Coronary artery (tissue), 2 donors: ENCODE data around the gene SEPTIN5.
"Not testable (repeated sequence)": the region's sequence is repeated elsewhere in the genome, so short reads cannot be mapped to it uniquely, and the experiment has no call there.

Source experiments
- DNase-seq: peaks from one replicate; pipeline ENCODE4 v3.0.0-alpha.2; 2017; ENCODE audit warnings: low spot score
- H3K27ac ChIP-seq, 2 donors: fragments of 200-600 bp; sonication (generic); one replicate each; pipeline ENCODE4 v1.5.1; 2016 to 2019
- H3K4me3 ChIP-seq: fragments of 200-600 bp; sonication (generic); 2 replicates; pipeline ENCODE4 v1.5.1; 2016; ENCODE audit warnings: mild to moderate bottlenecking, moderate library complexity
- TF ChIP-seq, protein P1 (sequence below): fragments of 200-600 bp; sonication (generic); IDR thresholded peaks from one replicate; pipeline ENCODE4 v1.5.1; 2019; ENCODE audit warnings: antibody characterized with exemption

SEPTIN5 gene

DNA sequence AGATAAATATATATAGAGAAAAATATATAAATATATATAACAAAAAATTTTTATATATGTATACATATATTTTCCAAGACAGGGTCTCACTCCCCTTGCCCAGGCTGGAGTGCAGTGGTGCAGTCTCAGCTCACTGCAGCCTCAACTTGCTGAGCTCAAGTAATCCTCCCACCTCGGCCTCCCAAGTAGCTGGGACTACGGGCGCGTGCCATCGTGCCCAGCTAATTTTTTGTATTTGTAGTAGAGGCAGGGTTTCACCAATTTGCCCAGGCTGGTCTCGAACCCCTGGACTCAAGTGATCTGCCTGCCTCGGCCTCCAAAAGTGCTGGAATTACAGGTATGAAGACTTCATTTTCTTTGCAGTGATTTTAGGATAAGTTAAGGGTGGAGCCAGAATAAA is 38.9 kb upstream of the SEPTIN5 start:
- Histone ChIP-seq H3K4me3 (no peak overlapping the region), H3K27ac (no peak overlapping the region)
- no peak for DNase-seq
- TF ChIP-seq, protein P1, sequence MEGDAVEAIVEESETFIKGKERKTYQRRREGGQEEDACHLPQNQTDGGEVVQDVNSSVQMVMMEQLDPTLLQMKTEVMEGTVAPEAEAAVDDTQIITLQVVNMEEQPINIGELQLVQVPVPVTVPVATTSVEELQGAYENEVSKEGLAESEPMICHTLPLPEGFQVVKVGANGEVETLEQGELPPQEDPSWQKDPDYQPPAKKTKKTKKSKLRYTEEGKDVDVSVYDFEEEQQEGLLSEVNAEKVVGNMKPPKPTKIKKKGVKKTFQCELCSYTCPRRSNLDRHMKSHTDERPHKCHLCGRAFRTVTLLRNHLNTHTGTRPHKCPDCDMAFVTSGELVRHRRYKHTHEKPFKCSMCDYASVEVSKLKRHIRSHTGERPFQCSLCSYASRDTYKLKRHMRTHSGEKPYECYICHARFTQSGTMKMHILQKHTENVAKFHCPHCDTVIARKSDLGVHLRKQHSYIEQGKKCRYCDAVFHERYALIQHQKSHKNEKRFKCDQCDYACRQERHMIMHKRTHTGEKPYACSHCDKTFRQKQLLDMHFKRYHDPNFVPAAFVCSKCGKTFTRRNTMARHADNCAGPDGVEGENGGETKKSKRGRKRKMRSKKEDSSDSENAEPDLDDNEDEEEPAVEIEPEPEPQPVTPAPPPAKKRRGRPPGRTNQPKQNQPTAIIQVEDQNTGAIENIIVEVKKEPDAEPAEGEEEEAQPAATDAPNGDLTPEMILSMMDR, result no peak

DNA sequence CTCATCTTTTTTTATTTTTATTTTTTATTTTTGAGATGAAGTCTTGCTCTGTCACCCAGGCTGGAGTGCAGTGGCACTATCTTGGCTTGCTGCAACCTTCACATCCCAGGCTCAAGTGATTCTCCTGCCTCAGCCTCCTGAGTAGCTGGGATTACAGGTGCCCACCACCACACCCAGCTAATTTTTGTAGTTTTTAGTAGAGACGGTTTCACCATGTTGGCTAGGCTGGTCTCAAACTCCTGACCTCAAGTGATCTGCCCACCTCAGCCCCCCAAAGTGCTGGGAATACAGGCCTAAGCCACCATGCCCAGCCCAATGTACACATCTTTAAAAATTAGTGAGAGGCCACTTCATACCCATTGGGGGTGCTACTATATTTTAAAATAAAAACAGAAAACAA is 37.9 kb upstream of the SEPTIN5 start:
- H3K4me3 ChIP-seq, H3K27ac ChIP-seq, DNase-seq: not testable (repeated sequence)

DNA sequence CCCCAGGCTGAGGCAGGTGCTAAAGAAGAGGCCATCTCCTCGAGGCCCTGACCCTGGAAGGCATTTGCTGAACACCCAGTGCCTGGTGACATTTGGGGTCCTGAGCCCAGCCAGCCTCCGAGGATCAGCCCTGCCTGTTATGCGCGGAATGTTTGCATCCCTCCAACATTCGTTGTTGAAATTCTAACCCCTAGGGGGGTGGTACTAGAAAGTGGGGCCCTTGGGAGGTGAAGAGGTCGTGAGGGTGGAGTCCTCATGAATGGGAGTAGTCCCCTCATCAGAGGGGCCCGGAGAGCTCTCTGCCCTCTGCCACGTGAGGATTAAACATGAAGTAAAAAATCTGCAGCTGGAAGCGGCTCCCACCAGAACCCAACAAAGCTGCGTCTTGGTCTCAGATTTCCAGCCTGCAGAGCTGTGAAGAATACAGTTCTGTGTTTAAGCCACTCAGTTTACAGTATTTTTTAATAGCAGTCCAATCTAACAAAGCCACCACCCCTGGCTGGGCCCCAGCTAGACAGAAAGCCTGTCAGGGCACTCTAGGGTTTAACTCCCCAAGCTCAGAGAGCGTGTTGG is 35.3 kb upstream of the SEPTIN5 start:
- DNase-seq, result no peak
- TF ChIP-seq, protein P1, result no peak
- H3K4me3 ChIP-seq, result no peak overlapping the region
- H3K27ac ChIP-seq, result no peak overlapping the region

DNA sequence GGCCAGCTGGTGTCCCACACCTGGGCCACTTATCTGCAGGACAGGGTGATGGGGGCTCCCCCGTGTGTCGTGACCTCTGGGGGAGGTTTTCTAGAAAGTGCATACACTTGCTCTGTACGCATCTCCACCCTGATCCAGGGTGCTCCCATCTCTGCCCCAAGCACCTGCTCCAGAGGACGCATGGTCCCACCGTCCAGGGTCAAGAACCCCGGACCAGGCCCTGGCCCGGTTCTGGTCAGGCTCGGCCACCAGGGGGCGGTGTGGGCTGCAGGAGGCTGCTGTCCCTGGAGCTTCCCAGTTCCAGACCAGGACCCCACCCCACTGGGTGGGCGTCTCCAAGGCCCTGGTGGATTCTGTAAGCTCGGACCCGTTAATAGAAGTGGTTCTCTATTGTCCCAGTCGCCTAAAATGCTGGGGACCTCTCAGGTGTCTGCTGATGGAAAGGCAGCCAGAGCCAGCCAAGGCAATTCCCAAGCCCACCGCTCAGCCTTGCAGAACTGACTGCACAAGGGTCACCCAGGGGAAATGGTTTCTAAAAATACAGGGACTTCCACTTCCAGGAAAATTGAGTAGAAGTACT is 34.7 kb upstream of the SEPTIN5 start:
- no peak overlapping the region for H3K27ac ChIP-seq

DNA sequence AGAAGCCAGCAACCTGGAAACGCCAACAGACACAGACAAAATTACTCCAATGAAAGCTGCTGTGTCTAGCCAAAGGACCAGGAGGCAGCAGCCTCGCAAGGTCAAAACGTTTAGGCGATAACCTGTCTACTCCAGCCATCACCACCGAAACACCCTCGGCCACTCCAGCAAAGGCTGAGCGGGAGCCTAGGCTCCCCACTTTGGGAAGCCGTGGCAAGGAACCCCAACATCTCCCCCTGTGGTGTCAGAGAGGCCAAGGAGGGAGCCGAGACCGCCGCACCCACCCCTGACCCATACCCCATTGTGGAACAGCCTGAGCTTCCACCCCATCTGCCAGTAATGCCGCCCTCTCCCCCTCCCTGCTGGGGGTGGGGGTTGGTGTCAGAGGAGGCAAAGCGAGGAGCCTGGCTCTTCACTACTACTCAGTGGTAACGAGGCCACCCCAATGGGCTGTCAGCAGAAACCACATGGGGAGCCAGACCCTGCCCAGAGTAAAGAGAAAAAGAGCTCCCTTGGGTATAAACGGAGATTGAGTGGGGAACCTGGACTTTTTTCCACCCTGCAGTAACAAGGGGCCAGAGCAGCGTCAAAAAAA is 33.9 kb upstream of the SEPTIN5 start:
- H3K27ac ChIP-seq, result no peak overlapping the region
- no peak overlapping the region for H3K4me3 ChIP-seq
- TF ChIP-seq, protein P1, result no peak
- no peak for DNase-seq

More for the DNA sequence above, 34.7 kb upstream of the SEPTIN5 start:
- H3K4me3 ChIP-seq, result no peak overlapping the region
- DNase-seq, result no peak
- TF ChIP-seq, protein P1, result peak; percentile 68

DNA sequence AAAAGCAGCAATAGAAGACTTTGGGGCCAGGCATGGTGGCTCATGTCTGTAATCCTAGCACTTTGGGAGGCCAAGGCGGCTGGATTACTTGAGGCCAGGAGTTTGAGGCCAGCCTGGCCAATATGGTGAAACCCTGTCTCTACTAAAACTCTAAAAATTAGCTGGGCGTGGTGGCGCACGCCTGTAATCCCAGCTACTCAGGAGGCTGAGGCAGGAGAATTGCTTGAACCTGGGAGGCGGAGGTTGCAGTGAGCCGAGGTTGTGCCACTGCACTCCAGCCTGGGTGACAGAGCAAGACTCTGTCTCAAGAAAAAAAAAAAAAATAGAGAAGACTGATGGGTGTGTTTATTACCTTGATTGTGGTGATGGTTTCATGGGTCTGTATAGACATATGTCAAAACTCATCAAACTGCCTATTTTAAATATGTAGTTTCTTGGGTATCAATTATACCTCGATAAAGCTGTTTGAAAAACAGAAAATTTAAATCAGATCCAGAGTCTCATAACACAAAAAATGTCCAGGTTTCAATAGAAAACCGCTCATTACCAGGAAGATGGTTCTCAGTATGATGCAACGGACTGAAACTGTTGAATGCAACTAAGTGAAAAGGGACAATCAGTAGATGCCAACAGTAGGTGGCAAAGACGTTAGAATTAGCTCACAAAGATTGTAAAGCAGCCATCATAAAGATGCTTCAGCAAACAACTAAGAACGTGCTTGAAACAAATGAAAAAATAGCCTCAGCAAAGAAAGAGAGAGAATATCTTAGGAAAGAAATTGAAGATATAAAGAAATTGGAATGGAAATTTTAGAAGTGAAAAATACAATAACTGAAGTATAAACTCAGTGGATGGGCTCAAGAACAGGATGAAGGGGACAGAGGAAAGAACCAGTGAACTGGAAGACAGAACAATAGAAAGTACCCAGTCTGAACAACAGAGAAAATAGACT is 33.1 kb upstream of the SEPTIN5 start:
- Histone ChIP-seq H3K4me3 (no peak overlapping the region), H3K27ac (no peak overlapping the region)
- TF ChIP-seq, protein P1, result no peak
- no peak for DNase-seq

DNA sequence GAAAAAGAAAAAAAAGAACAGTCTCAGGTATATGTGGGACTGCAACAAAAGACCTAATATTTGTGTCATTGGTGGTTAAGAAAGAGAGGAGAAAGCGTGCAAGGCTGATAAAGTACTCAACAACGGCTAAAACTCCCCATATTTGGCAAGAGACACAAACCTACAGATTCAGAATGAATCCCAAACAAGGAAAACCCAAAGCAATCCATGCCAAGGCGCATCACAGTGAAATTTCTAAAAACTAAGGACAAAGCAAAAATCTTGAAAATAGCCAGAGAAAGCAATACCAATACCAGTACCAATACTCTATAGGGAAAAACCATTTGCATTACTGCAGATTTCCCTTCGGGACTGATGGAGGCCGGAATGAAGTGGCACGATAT is 32.4 kb upstream of the SEPTIN5 start:
- DNase-seq, result no peak
- TF ChIP-seq, protein P1, result no peak
- Histone ChIP-seq H3K27ac (no peak overlapping the region), H3K4me3 (no peak overlapping the region)
